ENCODE data around the gene CDH24. TPM values are rescaled to one million over a fixed set of nuclear protein-coding genes. Genes with fewer than 3 reads are reported as not detected.

The CDH24 gene
- total and polyA plus RNA-seq, 2 of the 13 experiments (the other 11 are each of a cell fraction or from before 2014, with no cell fraction given): 0.69 to 0.99 TPM

- TF ChIP-seq TP53 (CRISPR knock-in tag; conservative IDR thresholded peaks at IDR 0.05) (no peak), HNRNPLL (IDR thresholded peaks at IDR 0.05; ENCODE audit: low read depth, low read length, poor library complexity, severe bottlenecking) (peak; percentile 56), ATF3 (CRISPR knock-in tag; IDR thresholded peaks at IDR 0.05) (no peak; the same call in 1 of the 2 replicates), ZC3H13 (CRISPR knock-in tag; IDR thresholded peaks at IDR 0.05) (peak; percentile 90; the same call in 1 of the 2 replicates), MXD4 (CRISPR knock-in tag; IDR thresholded peaks at IDR 0.05) (peak; percentile 84), BORCS8-MEF2B (CRISPR knock-in tag; IDR thresholded peaks at IDR 0.05) (peak; percentile 61), TBP (CRISPR knock-in tag; IDR thresholded peaks at IDR 0.05) (0 out of 2 replicates have a peak, but pooled peaks have one; percentile 41), SP5 (CRISPR knock-in tag; IDR thresholded peaks at IDR 0.05; ENCODE audit: borderline replicate concordance, low read depth) (peak; percentile 64; the same call in 1 of the 2 replicates), EHMT2 (IDR thresholded peaks at IDR 0.05; ENCODE audit: borderline replicate concordance, low read depth, low read length) (no peak), PRMT3 (CRISPR knock-in tag; IDR thresholded peaks at IDR 0.05; ENCODE audit: borderline replicate concordance, low read depth) (no peak; the same call in 1 of the 2 replicates), NFYB (CRISPR knock-in tag; IDR thresholded peaks at IDR 0.05) (peak; percentile 35; the same call in 1 of the 2 replicates), RARG (CRISPR knock-in tag; IDR thresholded peaks at IDR 0.05; ENCODE audit: low read depth) (0 out of 2 replicates have a peak, but pooled peaks have one; percentile 67), NFRKB (IDR thresholded peaks at IDR 0.05) (peak; percentile 57; the same call in 1 of the 2 replicates), HMG20B (CRISPR knock-in tag; conservative IDR thresholded peaks at IDR 0.05) (no peak; the same call in 1 of the 2 replicates), ZNF530 (CRISPR knock-in tag; IDR thresholded peaks at IDR 0.05; ENCODE audit: low read depth) (no peak), ZNF879 (CRISPR knock-in tag; IDR thresholded peaks at IDR 0.05) (peak; percentile 94), NKX3-1 (CRISPR knock-in tag; IDR thresholded peaks at IDR 0.05) (no peak), NPAS2 (CRISPR knock-in tag; IDR thresholded peaks at IDR 0.05; ENCODE audit: borderline replicate concordance) (no peak), ZNF335 (CRISPR knock-in tag; IDR thresholded peaks at IDR 0.05) (peak; percentile 56; the same call in 1 of the 2 replicates), ZBTB8A (CRISPR knock-in tag; IDR thresholded peaks at IDR 0.05; ENCODE audit: borderline replicate concordance, low read depth) (0 out of 2 replicates have a peak, but pooled peaks have one; percentile 37), BCLAF1 (IDR thresholded peaks at IDR 0.05) (no peak), GFI1 (CRISPR knock-in tag; IDR thresholded peaks at IDR 0.05; ENCODE audit: borderline replicate concordance) (no peak; the same call in none of the 2 replicates), PBX3 (CRISPR knock-in tag; IDR thresholded peaks at IDR 0.05; ENCODE audit: borderline replicate concordance) (no peak), ATF1 (CRISPR knock-in tag; IDR thresholded peaks at IDR 0.05) (no peak), ZNF558 (CRISPR knock-in tag; IDR thresholded peaks at IDR 0.05; ENCODE audit: borderline replicate concordance) (no peak; the same call in 1 of the 2 replicates), ZNF510 (CRISPR knock-in tag; IDR thresholded peaks at IDR 0.05; ENCODE audit: low read depth) (0 out of 2 replicates have a peak, but pooled peaks have one; percentile 90), DDIT3 (CRISPR knock-in tag; IDR thresholded peaks at IDR 0.05) (no peak)
Observed at GRCh38 chr14:23071244-23071920, 14.1 kb upstream of the CDH24 start (continued).
